IMR-90 (cell line): ENCODE measurements around the gene ZSWIM8. TPM values are rescaled to one million over a fixed set of nuclear protein-coding genes. Genes with fewer than 3 reads are reported as not detected.
A peak's percentile ranks its signal among the peaks of the same experiment; 100 is the strongest.

Experiments
- ATAC-seq: fragments of 200-7000 bp; cut with Tn5 transposase; 2 replicates; pipeline ENCODE4 v1.9.1; 2020; ENCODE audit warnings: low read depth, mild to moderate bottlenecking, moderate library complexity
- BruUV-seq: library from RNA; stranded (reverse); fragments of 400-500 nt; replicated peaks from 2 replicates; lab custom pipeline; 2021; lab: Mats Ljungman, UMichigan
- CTCF ChIA-PET: fragments of 300-600 bp; formaldehyde crosslinking; extraction: SDS; loops from one replicate; lab custom pipeline; 2021; ENCODE audit warnings: antibody characterized with exemption; lab: Yijun Ruan, JAX
- POLR2A ChIA-PET: fragments of 300-600 bp; sonication (Branson Sonifier 250); formaldehyde crosslinking; loops from one replicate; lab custom pipeline; 2022; ENCODE audit warnings: antibody characterized with exemption; ENCODE audit not compliant: unreplicated experiment; lab: Charles Lee
- DNase-seq: peaks from one replicate; pipeline ENCODE4 v3.0.0; 2013
- H2AFZ ChIP-seq: replicated peaks from 2 replicates; pipeline ENCODE3; 2013; ENCODE audit warnings: low read length, mild to moderate bottlenecking; ENCODE audit not compliant: poor library complexity
- H2AK5ac ChIP-seq: 2 replicates; pipeline ENCODE4 v1.6.1; 2013; ENCODE audit warnings: low read depth, low read length, inconsistent platforms
- H2AK9ac ChIP-seq: replicated peaks from 2 replicates; pipeline ENCODE3; 2013; ENCODE audit warnings: mild to moderate bottlenecking, low read depth, low read length, moderate library complexity; ENCODE audit not compliant: poor library complexity
- H2BK120ac ChIP-seq: 2 replicates; pipeline ENCODE4 v1.6.1; 2013; ENCODE audit warnings: low read depth, low read length, inconsistent platforms
- H2BK15ac ChIP-seq: 3 replicates; pipeline ENCODE4 v1.6.1; 2013; ENCODE audit warnings: low read depth, low read length, inconsistent platforms
- H2BK20ac ChIP-seq: 2 replicates; pipeline ENCODE4 v1.6.1; 2013; ENCODE audit warnings: low read depth, mild to moderate bottlenecking, inconsistent platforms, low read length, moderate library complexity
- H2BK5ac ChIP-seq: 2 replicates; pipeline ENCODE4 v1.6.1; 2013; ENCODE audit warnings: mild to moderate bottlenecking, low read depth, low read length, inconsistent platforms; ENCODE audit not compliant: poor library complexity, severe bottlenecking
- H3K14ac ChIP-seq: replicated peaks from 2 replicates; pipeline ENCODE4 v1.6.1; 2013; ENCODE audit warnings: low read depth, low read length, inconsistent platforms
- H3K18ac ChIP-seq: 2 replicates; pipeline ENCODE4 v1.6.1; 2013; ENCODE audit warnings: low read depth, low read length, control low read depth
- H3K23ac ChIP-seq: 2 replicates; pipeline ENCODE4 v1.6.1; 2013; ENCODE audit warnings: low read depth, low read length, inconsistent platforms
- H3K27ac ChIP-seq: 2 replicates; pipeline ENCODE4 v1.5.1; 2013; ENCODE audit warnings: mild to moderate bottlenecking, control low read depth, low read length; ENCODE audit not compliant: insufficient read depth
- H3K27me3 ChIP-seq: 2 replicates; pipeline ENCODE4 v1.6.1; 2013; ENCODE audit warnings: low read length; ENCODE audit not compliant: control insufficient read depth, insufficient read depth
- H3K36me3 ChIP-seq: 2 replicates; pipeline ENCODE4 v1.6.1; 2013; ENCODE audit warnings: low read length, mixed read lengths; ENCODE audit not compliant: control insufficient read depth, insufficient read depth
- H3K4ac ChIP-seq: 2 replicates; pipeline ENCODE4 v1.6.1; 2013; ENCODE audit warnings: low read depth, low read length, inconsistent platforms
- H3K4me1 ChIP-seq: 2 replicates; pipeline ENCODE4 v1.6.1; 2013; ENCODE audit warnings: low read length, mixed read lengths; ENCODE audit not compliant: control insufficient read depth, insufficient read depth
- H3K4me2 ChIP-seq: 2 replicates; pipeline ENCODE4 v1.6.1; 2013; ENCODE audit warnings: low read depth, mild to moderate bottlenecking, control low read depth, low read length, moderate library complexity
- H3K4me3 ChIP-seq: 2 replicates; pipeline ENCODE4 v1.5.1; 2013; ENCODE audit warnings: low read depth, mild to moderate bottlenecking, control low read depth, low read length, moderate library complexity; ENCODE audit not compliant: insufficient read depth
- H3K56ac ChIP-seq: 2 replicates; pipeline ENCODE4 v1.6.1; 2013; ENCODE audit warnings: low read length, inconsistent platforms; ENCODE audit not compliant: insufficient read depth; ENCODE audit errors: extremely low read depth
- H3K79me1 ChIP-seq, 2 experiments: 2 replicates each; pipeline ENCODE4 v1.6.1; 2013; ENCODE audit warnings: low read length in 2 of 2, inconsistent platforms in 1 of 2, low read depth in 1 of 2
- H3K9ac ChIP-seq: 2 replicates; pipeline ENCODE4 v1.6.1; 2013; ENCODE audit warnings: low read depth, low read length, control low read depth
- H3K9me1 ChIP-seq: 2 replicates; pipeline ENCODE4 v1.6.1; 2013; ENCODE audit warnings: low read length, inconsistent platforms; ENCODE audit not compliant: insufficient read depth
- H3K9me3 ChIP-seq: 2 replicates; pipeline ENCODE4 v1.6.1; 2013; ENCODE audit warnings: low read length; ENCODE audit not compliant: control insufficient read depth, insufficient read depth
- H4K20me1 ChIP-seq: 2 replicates; pipeline ENCODE4 v1.6.1; 2013; ENCODE audit warnings: low read length, inconsistent platforms; ENCODE audit not compliant: insufficient read depth
- H4K5ac ChIP-seq: 2 replicates; pipeline ENCODE4 v1.6.1; 2013; ENCODE audit warnings: mild to moderate bottlenecking, low read depth, low read length, control low read depth
- H4K8ac ChIP-seq, 2 experiments: 2 replicates each; pipeline ENCODE4 v1.6.1; 2013; ENCODE audit warnings: low read depth in 2 of 2, low read length in 2 of 2, control low read depth in 1 of 2, inconsistent platforms in 1 of 2
- H4K91ac ChIP-seq: 2 replicates; pipeline ENCODE4 v1.6.1; 2013; ENCODE audit warnings: low read depth, low read length, inconsistent platforms; ENCODE audit not compliant: insufficient read depth
- CEBPB ChIP-seq: IDR thresholded peaks from 2 replicates; pipeline ENCODE4 v1.6.1; 2012; ENCODE audit warnings: low read depth, low read length, improper control_type of control experiment
- CHD1 ChIP-seq: IDR thresholded peaks from 2 replicates; pipeline ENCODE4 v1.6.1; 2012; ENCODE audit warnings: low read depth, low read length, improper control_type of control experiment
- FOS ChIP-seq: fragments of 150-350 bp; IDR thresholded peaks from 2 replicates; pipeline ENCODE4 v1.6.1; 2016; ENCODE audit warnings: low read depth, low read length
- MAFK ChIP-seq: IDR thresholded peaks from 2 replicates; pipeline ENCODE4 v1.6.1; 2012; ENCODE audit warnings: low read depth, low read length, improper control_type of control experiment
- MAZ ChIP-seq: IDR thresholded peaks from 2 replicates; pipeline ENCODE4 v1.6.1; 2012; ENCODE audit warnings: low read depth, mild to moderate bottlenecking, low read length, improper control_type of control experiment, moderate library complexity, borderline replicate concordance
- MXI1 ChIP-seq: IDR thresholded peaks from 2 replicates; pipeline ENCODE4 v1.6.1; 2012; ENCODE audit warnings: low read depth, mild to moderate bottlenecking, low read length, moderate library complexity, borderline replicate concordance
- POLR2A ChIP-seq: IDR thresholded peaks from 2 replicates; pipeline ENCODE4 v1.6.1; 2012; ENCODE audit warnings: mild to moderate bottlenecking, low read depth, low read length
- RAD21 ChIP-seq: IDR thresholded peaks from 2 replicates; pipeline ENCODE4 v1.6.1; 2012; ENCODE audit warnings: low read length, improper control_type of control experiment
- SMC3 ChIP-seq: fragments of 150-350 bp; IDR thresholded peaks from 2 replicates; pipeline ENCODE4 v1.6.1; 2016; ENCODE audit warnings: low read depth, mild to moderate bottlenecking, antibody characterized with exemption, low read length, moderate library complexity
- WGBS, 2 experiments: methylation state at CpG; one replicate each; pipeline versions ENCODE4 v1.1.5 to v1.1.7; 2013; ENCODE audit warnings: missing lambda C conversion rate in 2 of 2; ENCODE audit not compliant: insufficient read length in 1 of 2; ENCODE audit errors: extremely low coverage in 2 of 2; 5-methylcytosine and 5-hydroxymethylcytosine counted together
- dilution Hi-C: fragments of 300-500 bp; cut with HindIII; formaldehyde crosslinking; loops from one replicate; pipeline ENCODE4 v1.14.3; 2018; ENCODE audit warnings: low sequenced_read_pairs; ENCODE audit not compliant: unreplicated experiment
- in situ Hi-C: fragments of 300-500 bp; cut with MboI; formaldehyde crosslinking; loops from 3 replicates; pipeline ENCODE4 v1.14.3; 2019; ENCODE audit warnings: low sequenced_read_pairs, inconsistent platforms, mixed read lengths
- intact Hi-C: fragments of 100-400 bp; cut with micrococcal nuclease; formaldehyde crosslinking; loops from 2 replicates; pipeline ENCODE4 v1.10.0; 2022
- polyA plus RNA-seq, 3 experiments: library from polyadenylated mRNA; depleted of rRNA; stranded (reverse); fragments of >200 nt; gene quantifications; 2 replicates each; pipeline ENCODE4 v1.2.3, GENCODE V29; 2012; ENCODE audit warnings: low replicate concordance in 1 of 3
- total RNA-seq: library from RNA; depleted of rRNA; stranded (reverse); fragments of >200 nt; gene quantifications from 2 replicates; pipeline ENCODE4 v1.2.3, GENCODE V29; 2012
- TF ChIP-seq, protein P1 (sequence below): fragments of 150-350 bp; IDR thresholded peaks from 2 replicates; pipeline ENCODE4 v1.6.1; 2017; ENCODE audit warnings: mild to moderate bottlenecking, antibody characterized with exemption, low read length, low read depth

The ZSWIM8 gene
- total and polyA plus RNA-seq, 2 of the 4 experiments (the other 2 are of a cell fraction) = 16.8 to 103 TPM

DNA sequence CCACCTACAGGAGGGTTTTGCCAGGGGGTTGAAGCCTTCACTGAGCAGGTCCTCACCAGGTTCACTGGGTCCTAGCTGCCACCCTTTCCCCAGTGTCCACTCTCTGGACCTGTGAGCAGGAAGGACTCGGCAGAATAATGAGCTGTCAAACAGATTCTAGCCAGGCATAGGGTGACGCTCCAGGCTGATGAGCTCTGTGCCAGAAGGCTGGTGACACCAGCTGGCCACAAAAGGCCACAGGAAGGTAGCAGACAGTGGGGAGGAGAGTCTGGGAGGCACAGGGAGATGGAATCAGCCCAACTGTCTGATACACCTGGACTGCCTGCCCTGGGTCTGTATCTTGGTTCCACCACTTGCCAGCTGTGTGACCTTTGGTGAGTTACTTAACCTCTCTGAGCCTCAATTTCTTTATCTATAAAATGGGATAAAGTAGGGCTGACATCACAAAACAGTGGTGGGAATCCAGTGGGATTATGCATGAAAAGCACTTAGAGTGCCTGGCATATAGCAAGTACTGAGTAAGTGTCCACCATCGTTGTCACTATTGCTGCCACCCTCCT, 52.7 kb downstream of the ZSWIM8 start:
- H2BK5ac ChIP-seq = no peak overlapping the region
- 0 out of 2 replicates have a peak overlapping the region, but pooled peaks have one; percentile 1 for H3K14ac ChIP-seq
- no peaks in the 10 kb centered on the region for H3K27me3 ChIP-seq
- H3K4me2 ChIP-seq = no peak overlapping the region
- H2AK5ac ChIP-seq = peak overlapping the region; percentile 77; the same call in 1 of the 2 replicates
- peak overlapping the region; percentile 32 for H4K91ac ChIP-seq
- no peak overlapping the region for H3K23ac ChIP-seq
- peaks cover 27% of the 10 kb centered on the region; the same call in 1 of the 2 replicates for H3K9me1 ChIP-seq
- H4K8ac ChIP-seq = no peak overlapping the region
- no peak overlapping the region for H3K9ac ChIP-seq
- peak overlapping the region; percentile 9; the same call in 1 of the 2 replicates for H2BK20ac ChIP-seq
- intact Hi-C loops (no loop called here), in situ Hi-C loops (no loop called here), dilution Hi-C loops (no loop called here)
- no peaks in the 10 kb centered on the region for H3K9me3 ChIP-seq
- H2AFZ ChIP-seq = peak overlapping the region; percentile 10
- ATAC-seq = no peak
- 0 out of 2 replicates have a peak, but pooled peaks cover 3% of the 10 kb centered on the region for H4K20me1 ChIP-seq
- H2AK9ac ChIP-seq = peak overlapping the region; percentile 86
- no peak overlapping the region for H4K5ac ChIP-seq
- no peak overlapping the region for H3K18ac ChIP-seq
- H3K4ac ChIP-seq = peak overlapping the region; percentile 59; the same call in 1 of the 2 replicates
- H3K4me1 ChIP-seq = peaks cover 15% of the 10 kb centered on the region
- no peak for DNase-seq
- no TSS peak for BruUV-seq
- peaks cover 28% of the 10 kb centered on the region; the same call in 1 of the 2 replicates for H3K36me3 ChIP-seq
- TF ChIP-seq, protein P1, sequence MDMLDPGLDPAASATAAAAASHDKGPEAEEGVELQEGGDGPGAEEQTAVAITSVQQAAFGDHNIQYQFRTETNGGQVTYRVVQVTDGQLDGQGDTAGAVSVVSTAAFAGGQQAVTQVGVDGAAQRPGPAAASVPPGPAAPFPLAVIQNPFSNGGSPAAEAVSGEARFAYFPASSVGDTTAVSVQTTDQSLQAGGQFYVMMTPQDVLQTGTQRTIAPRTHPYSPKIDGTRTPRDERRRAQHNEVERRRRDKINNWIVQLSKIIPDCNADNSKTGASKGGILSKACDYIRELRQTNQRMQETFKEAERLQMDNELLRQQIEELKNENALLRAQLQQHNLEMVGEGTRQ = no peak
- TF ChIP-seq POLR2A (no peak), SMC3 (no peak), CEBPB (no peak), RAD21 (no peak), MAFK (no peak), MAZ (no peak), CHD1 (no peak), FOS (no peak), MXI1 (no peak)
- ChIA-PET POLR2A (no interaction called here), CTCF (no interaction called here)
- no peak overlapping the region for H3K4me3 ChIP-seq
- no peak overlapping the region for H3K27ac ChIP-seq
- peak overlapping the region; percentile 68; the same call in 1 of the 3 replicates for H2BK15ac ChIP-seq
- peak overlapping the region; percentile 45; the same call in 1 of the 2 replicates for H2BK120ac ChIP-seq
- no peak overlapping the region for H3K56ac ChIP-seq
- WGBS, 2 experiments = 71% methylated on average over 1 of the region's 3 CpGs; no CpG with 5 or more reads in 1 of the 2 experiments
- H3K79me1 ChIP-seq = peaks cover 0 to 18% of the 10 kb centered on the region in 2 experiments; a peak in 3 of 4 replicates
